Skin epidermis (tissue), 12 donors: ENCODE data around the gene CERK.
A peak's percentile ranks its signal among the peaks of the same experiment; 100 is the strongest.
"Not testable (repeated sequence)": the region's sequence is repeated elsewhere in the genome, so short reads cannot be mapped to it uniquely, and the experiment has no call there.

Source experiments
- H3K27ac ChIP-seq, 21 experiments: fragments of 200-600 bp; sonication (generic) in 11 of 21; one replicate each; pipeline ENCODE4 v1.5.0; 2020; ENCODE audit warnings: mild to moderate bottlenecking in 3 of 21, inconsistent platforms in 2 of 21, moderate library complexity in 2 of 21
- H3K4me3 ChIP-seq, 7 experiments: fragments of 200-600 bp; sonication (generic) in 2 of 7; one replicate each; pipeline ENCODE4 v1.5.0; 2020; ENCODE audit warnings: inconsistent platforms in 2 of 7, mild to moderate bottlenecking in 2 of 7, moderate library complexity in 1 of 7

CERK gene

GRCh38 chr22:46638601-46639431 is 99.2 kb downstream of the CERK start:
- Histone ChIP-seq H3K27ac (no peak overlapping the region), H3K4me3 (no peak overlapping the region)

GRCh38 chr22:46637711-46638600 is 100.1 kb downstream of the CERK start:
- Histone ChIP-seq H3K27ac (no peak overlapping the region), H3K4me3 (no peak overlapping the region)

DNA sequence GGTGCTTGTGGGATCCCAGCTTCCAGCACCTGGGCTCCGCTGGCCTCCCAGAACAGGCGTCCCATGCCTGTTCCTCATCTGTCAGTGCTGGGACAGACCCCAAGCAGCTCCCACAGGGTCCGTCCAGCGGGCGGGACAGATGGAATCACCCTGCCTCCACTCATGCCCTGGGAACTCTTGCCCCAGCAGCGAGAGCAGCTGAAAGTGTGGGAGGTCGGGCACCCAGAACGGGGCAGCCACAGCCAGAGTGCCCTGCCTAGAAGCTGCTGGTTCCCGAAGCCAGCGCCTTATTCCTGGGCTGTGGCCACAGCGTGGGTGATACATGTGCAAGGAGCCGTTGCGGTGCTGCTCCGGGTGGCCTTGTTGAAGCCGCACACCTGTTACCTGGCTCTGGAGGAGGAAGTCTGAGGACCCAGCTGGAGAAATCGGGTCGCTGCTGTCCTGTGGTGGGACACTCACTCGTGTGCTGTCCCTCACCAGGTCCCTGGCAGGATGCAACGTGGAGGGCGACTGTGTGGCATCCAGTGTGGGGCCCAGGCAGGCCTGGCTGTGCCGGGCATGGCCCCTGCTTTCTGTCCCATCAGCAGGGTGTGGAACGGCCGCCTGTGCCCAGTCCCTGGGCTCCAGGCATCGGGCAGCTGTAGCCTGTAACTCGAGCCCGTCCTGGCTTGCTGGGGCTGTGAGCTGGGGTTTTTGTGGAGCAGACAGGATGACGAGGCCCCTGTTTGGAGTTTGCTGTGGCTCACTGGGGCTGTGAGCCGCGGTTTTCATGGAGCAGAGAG is 101.6 kb downstream of the CERK start:
- Histone ChIP-seq H3K27ac (peak overlapping the region in 1 of 21 experiments; percentile 47), H3K4me3 (no peak overlapping the region)

GRCh38 chr22:46635756-46636155 is 102.3 kb downstream of the CERK start:
- H3K27ac ChIP-seq, result peak overlapping the region in 1 of 21 experiments; percentile 47
- H3K4me3 ChIP-seq, result no peak overlapping the region

- not testable (repeated sequence) for H3K4me3 ChIP-seq
- H3K27ac ChIP-seq, result peak overlapping the region in 1 of 21 experiments; percentile 43
Observed at GRCh38 chr22:46634973-46635685, 102.9 kb downstream of the CERK start.
